HepG2 (cell line): Measurements from ENCODE around the gene CCL23.
A peak's percentile ranks its signal among the peaks of the same experiment; 100 is the strongest.

ENCODE experiments used
- KLF13 ChIP-seq: sonication (generic); formaldehyde crosslinking; IDR thresholded peaks from 2 replicates; pipeline ENCODE4 v1.4.0; 2020; ENCODE audit warnings: mild to moderate bottlenecking, missing genetic modification reagents
- NCOR1 ChIP-seq: fragments of 200-600 bp; sonication (generic); IDR thresholded peaks from 2 replicates; pipeline ENCODE4 v1.7.0; 2017; ENCODE audit warnings: antibody characterized with exemption, low read length, borderline replicate concordance
- RCOR2 ChIP-seq: IDR thresholded peaks from 2 replicates; pipeline ENCODE4 v1.6.1; 2016; ENCODE audit warnings: missing biosample characterization, missing genetic modification reagents
- RFX5 ChIP-seq: IDR thresholded peaks from 2 replicates; pipeline ENCODE4 v1.6.1; 2011; ENCODE audit warnings: low read depth, low read length, improper control_type of control experiment
- ZNF121 ChIP-seq: sonication (generic); formaldehyde crosslinking; IDR thresholded peaks from 2 replicates; pipeline ENCODE4 v1.5.0; 2020; ENCODE audit warnings: mild to moderate bottlenecking, missing genetic modification reagents

DNA sequence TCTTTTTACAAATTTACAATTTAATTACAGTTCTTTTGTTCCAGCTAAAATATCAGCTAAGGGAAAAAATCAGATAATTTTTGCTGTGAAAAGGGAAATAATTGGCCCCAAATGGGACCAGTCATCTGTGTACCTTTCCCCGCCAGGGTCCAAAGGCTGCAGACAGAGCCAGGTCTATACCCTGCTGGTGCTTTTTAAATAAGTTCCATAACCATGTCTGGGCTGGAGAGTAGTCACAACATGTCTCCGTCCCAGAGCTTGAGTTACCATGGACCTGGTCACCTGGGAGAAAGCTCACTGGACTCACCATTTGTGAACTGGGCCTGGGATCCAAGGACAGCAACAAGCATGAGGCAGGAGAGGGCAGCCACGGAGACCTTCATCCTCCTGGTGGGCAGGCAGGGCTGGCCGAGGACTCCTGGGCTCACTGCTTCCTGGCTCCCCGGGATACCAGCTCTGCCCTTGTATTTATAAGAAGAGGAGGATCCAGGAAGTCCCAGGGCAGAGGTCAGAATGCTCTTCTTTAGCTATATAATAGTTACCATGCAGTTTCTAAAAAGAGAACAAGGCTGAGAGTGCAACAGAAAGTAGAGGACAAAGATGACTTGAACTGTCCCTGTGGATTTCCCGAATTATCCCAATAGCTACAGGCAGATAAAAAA, 16.5 kb downstream of the CCL23 start, which contains the start of gene CCL15:
- TF ChIP-seq RFX5 = no peak
- no peak for TF ChIP-seq RCOR2 (CRISPR knock-in tag)
- TF ChIP-seq ZNF121 (CRISPR knock-in tag) = no peak
- TF ChIP-seq KLF13 = no peak
- TF ChIP-seq NCOR1 = peak; percentile 81
